GM12892 (cell line): Measurements from ENCODE around the gene FRMD4B.
"Not testable (repeated sequence)": the region's sequence is repeated elsewhere in the genome, so short reads cannot be mapped to it uniquely, and the experiment has no call there.

Source experiments
- DNase-seq: peaks from one replicate; pipeline ENCODE4 v3.0.0; 2011; ENCODE audit not compliant: insufficient read length
- FAIRE-seq: peaks from 2 replicates; lab custom pipeline; 2011; peaks lifted over from hg19 to GRCh38; lab: Jason Lieb, UNC
- POLR2A ChIP-seq: IDR thresholded peaks from 2 replicates; pipeline ENCODE4 v1.6.1; 2011; ENCODE audit warnings: low read depth, low read length, control low read depth
- POLR2AphosphoS5 ChIP-seq: IDR thresholded peaks from 2 replicates; pipeline ENCODE4 v1.6.1; 2011; ENCODE audit warnings: low read depth, low read length, control low read depth
- TAF1 ChIP-seq: IDR thresholded peaks from 2 replicates; pipeline ENCODE4 v1.6.1; 2011; ENCODE audit warnings: low read depth, mild to moderate bottlenecking, control low read depth, low read length, borderline replicate concordance

FRMD4B gene

GRCh38 chr3:69328103-69328962, 57.6 kb downstream of the FRMD4B start:
- FAIRE-seq (peak; percentile 76), DNase-seq (no peak)
- TF ChIP-seq POLR2AphosphoS5 (no peak), TAF1 (no peak), POLR2A (no peak)

GRCh38 chr3:69326855-69327300, 59.0 kb downstream of the FRMD4B start:
- TF ChIP-seq POLR2AphosphoS5 (no peak), POLR2A (no peak), TAF1 (no peak)
- FAIRE-seq, result peak; percentile 90
- DNase-seq, result no peak

GRCh38 chr3:69325151-69325550, 60.7 kb downstream of the FRMD4B start:
- DNase-seq (no peak), FAIRE-seq (no peak)
- TF ChIP-seq TAF1, result no peak

- TF ChIP-seq POLR2A (no peak), TAF1 (no peak), POLR2AphosphoS5 (no peak)
- DNase-seq, result no peak
- FAIRE-seq, result peak; percentile 78
These were observed 61.4 kb downstream of the FRMD4B start for GRCh38 chr3:69324362-69325025.

- DNase-seq (no peak), FAIRE-seq (no peak)
- no peak for TF ChIP-seq TAF1
- no peak for TF ChIP-seq POLR2AphosphoS5
- TF ChIP-seq POLR2A, result no peak
These were observed 61.9 kb downstream of the FRMD4B start for GRCh38 chr3:69323941-69324340.

- FAIRE-seq, DNase-seq: not testable (repeated sequence)
These were observed 63.4 kb downstream of the FRMD4B start for GRCh38 chr3:69322512-69322911.

- no peak for DNase-seq
- TF ChIP-seq POLR2AphosphoS5 (no peak), POLR2A (no peak), TAF1 (no peak)
- FAIRE-seq, result no peak
These were observed 63.8 kb downstream of the FRMD4B start for GRCh38 chr3:69322158-69322509.

GRCh38 chr3:69321301-69322157, 64.4 kb downstream of the FRMD4B start:
- TF ChIP-seq TAF1 (no peak), POLR2A (no peak), POLR2AphosphoS5 (no peak)
- DNase-seq, result no peak
- no peak for FAIRE-seq

GRCh38 chr3:69320871-69321271, 65.0 kb downstream of the FRMD4B start:
- TF ChIP-seq POLR2A (no peak), TAF1 (no peak), POLR2AphosphoS5 (no peak)
- FAIRE-seq (no peak), DNase-seq (no peak)

GRCh38 chr3:69319652-69320051, 66.2 kb downstream of the FRMD4B start:
- TF ChIP-seq POLR2AphosphoS5 (no peak), TAF1 (no peak), POLR2A (no peak)
- FAIRE-seq, result no peak
- no peak for DNase-seq

- no peak for FAIRE-seq
- TF ChIP-seq POLR2A (no peak), TAF1 (no peak), POLR2AphosphoS5 (no peak)
- no peak for DNase-seq
These were observed 67.5 kb downstream of the FRMD4B start for GRCh38 chr3:69318410-69318809.

- no peak for FAIRE-seq
- TF ChIP-seq TAF1, result no peak
- TF ChIP-seq POLR2A, result no peak
- no peak for TF ChIP-seq POLR2AphosphoS5
These were observed 72.6 kb downstream of the FRMD4B start for GRCh38 chr3:69313251-69313650.

More at GRCh38 chr3:69313251-69313650, 72.6 kb downstream of the FRMD4B start:
- DNase-seq, result no peak
